ENCODE measurements around the gene SPDYE2B. TPM values are rescaled to one million over a fixed set of nuclear protein-coding genes. Genes with fewer than 3 reads are reported as not detected.
"Not testable (repeated sequence)": the region's sequence is repeated elsewhere in the genome, so short reads cannot be mapped to it uniquely, and the experiment has no call there.

Gene SPDYE2B
- total and polyA plus RNA-seq, 2 experiments from 2014 or later = not detected

DNA sequence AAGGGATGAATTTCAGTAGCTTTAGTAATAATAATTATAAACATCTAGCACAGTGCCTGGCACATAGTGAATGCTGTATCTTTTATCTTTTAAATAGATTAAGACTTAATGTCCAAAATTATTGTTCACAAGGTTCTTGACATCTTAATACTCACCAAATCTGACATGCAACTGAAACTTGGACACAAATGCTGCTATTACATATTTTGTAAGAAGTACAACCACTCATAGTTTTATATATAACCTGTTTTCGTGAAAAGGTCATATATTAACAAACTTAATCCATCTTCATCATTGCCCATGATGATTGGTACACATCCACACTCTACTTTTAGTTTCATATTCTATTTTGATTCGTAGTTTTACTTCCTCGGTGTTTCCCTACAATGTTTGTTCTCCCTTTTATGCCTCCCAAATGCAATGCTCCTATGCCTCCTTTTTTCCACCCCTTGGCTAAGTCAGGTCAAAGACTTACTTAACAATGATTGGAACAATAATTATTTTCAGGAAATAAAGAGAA lies 45.0 kb downstream of the SPDYE2B start:
- H3K9me3 ChIP-seq (ENCODE audit: low read depth); in situ Hi-C loops (cut with MboI); H3K4me3 ChIP-seq; H3K9ac ChIP-seq; H3K27ac ChIP-seq; H3F3A ChIP-seq (ENCODE audit: insufficient read depth); H3K4me2 ChIP-seq (ENCODE audit: unreplicated experiment); H3K9me2 ChIP-seq (ENCODE audit: insufficient read depth); H4K20me1 ChIP-seq (ENCODE audit: insufficient read depth); H3K79me2 ChIP-seq (ENCODE audit: insufficient read depth); DNase-seq; H2AFZ ChIP-seq; H3K4me1 ChIP-seq (ENCODE audit: insufficient read depth); H3K36me3 ChIP-seq (ENCODE audit: low read depth): not testable (repeated sequence)
- peaks cover 13% of the 10 kb centered on the region for H3K27me3 ChIP-seq (replicated peaks; ENCODE audit: insufficient read depth)
- WGBS, 2 experiments (ENCODE audit: low coverage in 1 of 2, low lambda C conversion rate in 2 of 2, missing lambda C conversion rate in 2 of 2) = 0 to 60% methylated on average over 1 to 3 of the region's 3 CpGs

DNA sequence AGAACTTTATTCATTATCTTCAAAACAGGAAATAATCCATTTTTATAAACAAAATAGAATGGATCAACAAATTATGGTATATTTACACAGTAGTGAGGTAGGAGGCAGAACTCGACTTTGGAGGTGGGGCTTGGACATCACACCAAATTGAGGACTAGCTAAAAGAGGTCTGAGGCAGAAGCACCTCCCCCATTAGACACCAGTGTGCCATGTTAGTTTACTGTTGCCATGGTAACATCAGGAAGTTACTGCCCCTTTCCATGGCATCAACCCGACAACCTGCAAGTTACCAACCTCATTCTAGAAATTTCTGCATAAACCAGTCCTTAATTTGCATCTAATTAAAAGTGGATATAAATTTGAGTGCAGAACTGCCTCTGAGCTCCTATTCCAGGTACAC lies 45.9 kb downstream of the SPDYE2B start:
- H3K36me3 ChIP-seq (ENCODE audit: low read depth); H3K79me2 ChIP-seq (ENCODE audit: insufficient read depth); in situ Hi-C loops (cut with MboI); DNase-seq; H3K4me1 ChIP-seq (ENCODE audit: insufficient read depth); H3K4me3 ChIP-seq; H3K27ac ChIP-seq; H3K9ac ChIP-seq; H3K9me3 ChIP-seq (ENCODE audit: low read depth); H3F3A ChIP-seq (ENCODE audit: insufficient read depth); H3K9me2 ChIP-seq (ENCODE audit: insufficient read depth); H4K20me1 ChIP-seq (ENCODE audit: insufficient read depth); H3K4me2 ChIP-seq (ENCODE audit: unreplicated experiment); H2AFZ ChIP-seq: not testable (repeated sequence)
- H3K27me3 ChIP-seq (replicated peaks; ENCODE audit: insufficient read depth) = peaks cover 13% of the 10 kb centered on the region
- WGBS, 2 experiments (ENCODE audit: low coverage in 1 of 2, low lambda C conversion rate in 2 of 2, missing lambda C conversion rate in 2 of 2) = 13 to 31% methylated on average over 1 of the region's 2 CpGs

DNA sequence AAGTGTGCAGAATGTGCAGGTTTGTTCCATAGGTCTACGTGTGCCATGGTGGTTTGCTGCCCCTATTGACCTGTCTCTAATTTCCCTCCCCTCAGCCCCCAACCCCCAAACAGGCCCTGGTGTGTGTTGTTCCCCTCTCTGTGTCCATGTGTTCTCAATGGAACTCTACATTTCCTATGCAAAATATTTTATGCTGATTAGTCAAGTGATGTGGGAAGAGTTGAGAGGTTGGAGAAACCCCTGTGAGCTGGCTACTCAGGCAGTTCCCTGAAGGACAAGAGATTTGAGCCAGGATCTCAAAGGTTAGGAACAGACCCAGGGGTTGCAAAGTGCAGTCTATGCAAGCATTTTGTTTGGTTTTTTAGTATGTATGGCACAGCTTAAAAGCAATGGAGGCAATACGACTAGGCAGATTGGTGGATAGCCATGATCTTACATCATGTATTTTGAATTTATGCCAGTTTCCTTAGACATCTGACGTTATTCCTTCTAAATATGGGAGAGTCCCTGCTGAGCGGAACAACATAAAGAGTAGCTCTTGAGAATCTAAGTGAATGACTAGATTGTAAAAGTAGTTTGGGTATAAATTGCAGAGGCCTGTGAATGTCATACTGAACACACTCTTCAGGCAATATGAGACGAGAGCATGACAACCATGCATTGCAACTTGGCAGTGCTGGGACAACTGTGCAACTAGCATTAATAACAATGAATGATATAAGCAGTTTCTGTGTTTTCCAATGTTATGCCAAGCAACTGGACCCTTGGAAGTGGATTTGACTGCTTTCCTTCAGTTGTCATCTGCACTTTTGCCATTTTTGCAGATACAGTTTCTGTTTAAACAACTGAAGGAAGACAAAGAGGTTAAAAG lies 47.8 kb downstream of the SPDYE2B start:
- H3F3A ChIP-seq (ENCODE audit: insufficient read depth); DNase-seq; in situ Hi-C loops (cut with MboI); H3K4me2 ChIP-seq (ENCODE audit: unreplicated experiment); H3K27ac ChIP-seq; H3K4me3 ChIP-seq; H3K9me2 ChIP-seq (ENCODE audit: insufficient read depth); H3K36me3 ChIP-seq (ENCODE audit: low read depth); H4K20me1 ChIP-seq (ENCODE audit: insufficient read depth); H3K4me1 ChIP-seq (ENCODE audit: insufficient read depth); H3K79me2 ChIP-seq (ENCODE audit: insufficient read depth); H3K9ac ChIP-seq; H3K27me3 ChIP-seq (replicated peaks; ENCODE audit: insufficient read depth); H3K9me3 ChIP-seq (ENCODE audit: low read depth); H2AFZ ChIP-seq: not testable (repeated sequence)
- WGBS, 2 experiments (ENCODE audit: low coverage in 1 of 2, low lambda C conversion rate in 2 of 2, missing lambda C conversion rate in 2 of 2) = 35 to 39% methylated on average over 5 of the region's 5 CpGs

- H3K27me3 ChIP-seq (replicated peaks; ENCODE audit: insufficient read depth); DNase-seq; H2AFZ ChIP-seq; H3K4me3 ChIP-seq; H3K9me2 ChIP-seq (ENCODE audit: insufficient read depth); H3K27ac ChIP-seq; H3K36me3 ChIP-seq (ENCODE audit: low read depth); H4K20me1 ChIP-seq (ENCODE audit: insufficient read depth); H3K4me1 ChIP-seq (ENCODE audit: insufficient read depth); H3K9ac ChIP-seq; H3F3A ChIP-seq (ENCODE audit: insufficient read depth); H3K4me2 ChIP-seq (ENCODE audit: unreplicated experiment); H3K9me3 ChIP-seq (ENCODE audit: low read depth); H3K79me2 ChIP-seq (ENCODE audit: insufficient read depth); in situ Hi-C loops (cut with MboI): not testable (repeated sequence)
- 52 to 53% methylated on average over 9 of the region's 9 CpGs for WGBS, 2 experiments (ENCODE audit: low coverage in 1 of 2, low lambda C conversion rate in 2 of 2, missing lambda C conversion rate in 2 of 2)
These were observed 49.0 kb downstream of the SPDYE2B start for GRCh38 chr7:102698962-102699750.

Small RNA genes lying within 50 kb of the gene (small RNA-seq; reads per million reads assigned to genes)
- gene AC105052.3 (ENCODE audit: low read depth, low replicate concordance) (not detected), gene UPK3BL1 (ENCODE audit: low read depth, low replicate concordance) (not detected)

Other genes starting within 250 kb of the SPDYE2B start
- 42.2 and 47.6 TPM in 2 replicates for gene ORAI2, start 216.7 kb upstream of the SPDYE2B start, total RNA-seq (2014; rRNA removed; shearing (Covaris generic))
- gene ORAI2, start 216.7 kb upstream of the SPDYE2B start, polyA plus RNA-seq (2016; fragmentation: Nextera tagmentation; extraction: Ambion mirVana) = 30.3 and 32.6 TPM in 2 replicates
- 16.3 and 17.8 TPM in 2 replicates for gene ALKBH4, start 185.5 kb upstream of the SPDYE2B start, total RNA-seq (2014; rRNA removed; shearing (Covaris generic))
- 11.8 and 13.9 TPM in 2 replicates for gene ALKBH4, start 185.5 kb upstream of the SPDYE2B start, polyA plus RNA-seq (2016; fragmentation: Nextera tagmentation; extraction: Ambion mirVana)
- 18.3 and 21.8 TPM in 2 replicates for gene LRWD1, start 185.3 kb upstream of the SPDYE2B start, total RNA-seq (2014; rRNA removed; shearing (Covaris generic))
- gene LRWD1, start 185.3 kb upstream of the SPDYE2B start, polyA plus RNA-seq (2016; fragmentation: Nextera tagmentation; extraction: Ambion mirVana) = 15.3 and 16.2 TPM in 2 replicates
- gene POLR2J, start 171.4 kb upstream of the SPDYE2B start, total RNA-seq (2014; rRNA removed; shearing (Covaris generic)) = 11.3 and 15.5 TPM in 2 replicates
- 75.4 and 77.7 TPM in 2 replicates for gene POLR2J, start 171.4 kb upstream of the SPDYE2B start, polyA plus RNA-seq (2016; fragmentation: Nextera tagmentation; extraction: Ambion mirVana)
- 0.13 and 1.1 TPM in 2 replicates for gene RASA4B, start 132.5 kb upstream of the SPDYE2B start, total RNA-seq (2014; rRNA removed; shearing (Covaris generic))
- gene RASA4B, start 132.5 kb upstream of the SPDYE2B start, polyA plus RNA-seq (2016; fragmentation: Nextera tagmentation; extraction: Ambion mirVana) = 0.72 and 1.0 TPM in 2 replicates
- 1.6 TPM in 1 of 2 replicates, not detected in the other for gene UPK3BL2, start 106.6 kb upstream of the SPDYE2B start, total RNA-seq (2014; rRNA removed; shearing (Covaris generic))
- 0.39 and 0.83 TPM in 2 replicates for gene UPK3BL2, start 106.6 kb upstream of the SPDYE2B start, polyA plus RNA-seq (2016; fragmentation: Nextera tagmentation; extraction: Ambion mirVana)
- not detected in 2 replicates for gene SPDYE2, start 99.1 kb upstream of the SPDYE2B start, total RNA-seq (2014; rRNA removed; shearing (Covaris generic))
- gene SPDYE2, start 99.1 kb upstream of the SPDYE2B start, polyA plus RNA-seq (2016; fragmentation: Nextera tagmentation; extraction: Ambion mirVana) = 0.20 and 0.59 TPM in 2 replicates
- gene POLR2J3, start 77.7 kb upstream of the SPDYE2B start, total RNA-seq (2014; rRNA removed; shearing (Covaris generic)) = 2.9 and 6.3 TPM in 2 replicates
- 61.2 and 69.8 TPM in 2 replicates for gene POLR2J3, start 77.7 kb upstream of the SPDYE2B start, polyA plus RNA-seq (2016; fragmentation: Nextera tagmentation; extraction: Ambion mirVana)
- 1.7 and 8.9 TPM in 2 replicates for gene RASA4, start 33.6 kb upstream of the SPDYE2B start, total RNA-seq (2014; rRNA removed; shearing (Covaris generic))
- 1.2 and 2.3 TPM in 2 replicates for gene RASA4, start 33.6 kb upstream of the SPDYE2B start, polyA plus RNA-seq (2016; fragmentation: Nextera tagmentation; extraction: Ambion mirVana)
- gene UPK3BL1, start 7.5 kb upstream of the SPDYE2B start, total RNA-seq (2014; rRNA removed; shearing (Covaris generic)) = 10.8 and 13.3 TPM in 2 replicates
- gene UPK3BL1, start 7.5 kb upstream of the SPDYE2B start, polyA plus RNA-seq (2016; fragmentation: Nextera tagmentation; extraction: Ambion mirVana) = 7.8 and 9.5 TPM in 2 replicates
- gene POLR2J2, start 21.3 kb downstream of the SPDYE2B start, total RNA-seq (2014; rRNA removed; shearing (Covaris generic)) = 0.43 and 0.51 TPM in 2 replicates
- gene POLR2J2, start 21.3 kb downstream of the SPDYE2B start, polyA plus RNA-seq (2016; fragmentation: Nextera tagmentation; extraction: Ambion mirVana) = 1.1 and 2.0 TPM in 2 replicates
- gene FAM185A, start 98.7 kb downstream of the SPDYE2B start, total RNA-seq (2014; rRNA removed; shearing (Covaris generic)) = 2.9 and 10.7 TPM in 2 replicates
- gene FAM185A, start 98.7 kb downstream of the SPDYE2B start, polyA plus RNA-seq (2016; fragmentation: Nextera tagmentation; extraction: Ambion mirVana) = 3.7 and 5.0 TPM in 2 replicates

All from GM23248 (cell line).